ENCODE data around the gene CORO1C. TPM values are rescaled to one million over a fixed set of nuclear protein-coding genes. Genes with fewer than 3 reads are reported as not detected.
A peak's percentile ranks its signal among the peaks of the same experiment; 100 is the strongest.

CORO1C gene
- total RNA-seq, 6 experiments from 2014 or later: 36.6 to 100 (median 57.5) TPM

DNA sequence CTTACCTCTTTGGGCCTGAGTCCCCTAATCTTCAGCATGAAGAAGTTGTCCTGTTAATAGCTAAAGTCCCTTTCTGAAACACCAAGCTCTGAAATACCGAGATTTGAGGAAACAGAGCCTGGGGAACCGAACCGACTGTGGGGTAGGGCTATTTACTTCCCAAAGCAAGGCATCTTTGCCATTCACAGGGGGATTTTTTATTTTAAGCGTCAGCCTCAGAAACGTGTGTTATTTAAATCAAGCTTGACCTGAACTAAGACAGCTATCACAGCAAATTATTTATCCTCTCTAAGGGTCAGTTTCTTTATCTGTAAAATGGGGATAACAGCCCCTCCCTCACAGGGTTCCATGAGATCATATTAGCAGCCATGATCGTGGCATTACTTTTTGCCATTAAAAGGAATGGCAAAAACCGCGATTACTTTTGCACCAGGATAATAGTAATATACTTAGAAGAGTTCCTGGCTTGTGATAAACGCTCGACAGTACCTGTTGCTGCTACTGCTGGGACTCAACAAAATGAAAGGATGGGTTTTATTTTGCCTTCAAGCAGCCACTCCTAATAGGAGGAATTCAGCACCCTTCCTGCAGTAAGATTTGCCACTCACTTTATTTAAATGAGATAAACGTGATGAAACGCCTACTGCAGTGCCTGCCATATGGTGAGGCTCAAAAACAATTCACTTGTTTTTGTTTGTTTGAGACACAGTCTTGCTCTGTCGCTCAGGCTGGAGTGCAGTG lies 1.3 kb upstream of the CORO1C start:
- DNase-seq (no peak), ATAC-seq (no peak)
- no peak for TF ChIP-seq POLR2A (IDR thresholded peaks at IDR 0.05)
- no peak for TF ChIP-seq CTCF (IDR thresholded peaks at IDR 0.05)
- peak overlapping the region; percentile 80 to 97 (median 95) for H3K27ac ChIP-seq
- no peaks in the 10 kb centered on the region for H3K27me3 ChIP-seq
- intact Hi-C loops (cut with DNase I): no loop called here
- WGBS (ENCODE audit: insufficient coverage, low coverage, low lambda C conversion rate, missing lambda C conversion rate): 72% methylated on average over 11 of the region's 13 CpGs
- H3K4me1 ChIP-seq: peaks cover 0 to 25% (median 9%) of the 10 kb centered on the region in 4 donors
- H3K36me3 ChIP-seq: no peaks in the 10 kb centered on the region
- H3K9me3 ChIP-seq: no peaks in the 10 kb centered on the region
- peak overlapping the region; percentile 14 to 77 (median 77) for H3K4me3 ChIP-seq

- WGBS (ENCODE audit: insufficient coverage, low coverage, low lambda C conversion rate, missing lambda C conversion rate): 1% methylated on average over 26 of the region's 34 CpGs
- Histone ChIP-seq H3K4me3 (peak overlapping the region; percentile 73 to 77 (median 77)), H3K4me1 (peaks cover 0 to 25% (median 9%) of the 10 kb centered on the region in 4 donors), H3K27ac (peak overlapping the region; percentile 92 to 97 (median 95)), H3K36me3 (no peaks in the 10 kb centered on the region), H3K27me3 (no peaks in the 10 kb centered on the region), H3K9me3 (no peaks in the 10 kb centered on the region)
- TF ChIP-seq POLR2A (IDR thresholded peaks at IDR 0.05): peak; percentile 62
- no peak for TF ChIP-seq CTCF (IDR thresholded peaks at IDR 0.05)
- ATAC-seq: peak; percentile 76 to 85 (median 80)
- intact Hi-C loops (cut with DNase I): no loop called here
- DNase-seq: peak; percentile 100
These were observed 646 bp upstream of the CORO1C start for GRCh38 chr12:108731866-108732461.

DNA sequence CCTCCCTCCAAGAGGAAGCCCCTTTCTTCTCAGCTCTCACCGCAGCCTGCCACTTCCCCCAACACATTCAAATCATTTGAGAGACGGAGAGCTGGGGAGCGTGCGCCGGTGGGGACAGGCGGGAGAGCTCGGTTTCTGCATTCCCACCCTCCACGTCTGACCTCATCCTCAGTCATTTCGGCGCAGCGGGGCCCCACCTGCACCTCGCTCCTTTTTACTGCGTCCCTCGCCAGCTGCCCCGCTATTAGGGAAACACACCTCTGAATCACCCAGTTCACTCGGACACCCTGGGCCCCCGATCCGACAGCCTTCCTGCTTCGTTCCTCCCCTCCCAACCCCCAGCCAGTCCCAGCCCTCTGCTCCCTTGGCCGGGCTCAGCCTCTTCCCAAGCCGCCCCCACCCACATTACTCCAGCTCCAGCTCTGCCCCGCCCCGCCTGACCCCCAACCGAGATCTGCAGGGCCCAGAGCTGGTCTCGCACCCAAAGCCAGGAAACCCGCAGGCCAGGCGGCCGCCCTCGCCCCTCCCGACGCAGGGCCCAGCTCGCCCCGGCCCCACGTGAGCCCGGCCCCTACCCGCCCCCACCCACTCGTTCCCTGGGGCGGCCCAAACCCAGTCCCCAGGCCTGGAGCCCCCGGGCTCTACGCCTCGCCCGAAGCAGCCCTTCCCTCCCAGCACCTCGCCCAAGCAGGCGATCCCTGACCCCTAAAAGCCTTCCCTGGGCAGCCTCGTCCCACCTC lies 783 bp downstream of the CORO1C start:
- Histone ChIP-seq H3K27me3 (no peaks in the 10 kb centered on the region), H3K36me3 (no peaks in the 10 kb centered on the region), H3K9me3 (no peaks in the 10 kb centered on the region), H3K4me3 (peak overlapping the region; percentile 66 to 77 (median 77)), H3K4me1 (peaks cover 0 to 25% (median 9%) of the 10 kb centered on the region in 4 donors), H3K27ac (peak overlapping the region; percentile 87 to 97 (median 95))
- intact Hi-C loops (cut with DNase I): no loop called here
- WGBS (ENCODE audit: insufficient coverage, low coverage, low lambda C conversion rate, missing lambda C conversion rate): 0% methylated on average over 19 of the region's 45 CpGs
- TF ChIP-seq POLR2A (IDR thresholded peaks at IDR 0.05) (peak; percentile 80), CTCF (IDR thresholded peaks at IDR 0.05) (no peak)
- DNase-seq (peak; percentile 69 to 77 (median 72)), ATAC-seq (peak; percentile 3 to 11 (median 8))

- 12% methylated on average over 14 of the region's 15 CpGs for WGBS (ENCODE audit: insufficient coverage, low coverage, low lambda C conversion rate, missing lambda C conversion rate)
- Histone ChIP-seq H3K27me3 (no peaks in the 10 kb centered on the region), H3K27ac (peak overlapping the region; percentile 87 to 97 (median 95)), H3K4me3 (peak overlapping the region; percentile 66 to 77 (median 77)), H3K4me1 (peaks cover 0 to 25% (median 12%) of the 10 kb centered on the region in 4 donors), H3K36me3 (no peaks in the 10 kb centered on the region), H3K9me3 (no peaks in the 10 kb centered on the region)
- DNase-seq: no peak
- ATAC-seq: no peak
- TF ChIP-seq POLR2A (IDR thresholded peaks at IDR 0.05) (no peak), CTCF (IDR thresholded peaks at IDR 0.05) (no peak)
- intact Hi-C loops (cut with DNase I): no loop called here
These were observed 1.5 kb downstream of the CORO1C start for GRCh38 chr12:108729612-108730364.

Data from right lobe of liver (tissue), 6 donors.